ENCODE measurements around the gene FBXL16. TPM values are rescaled to one million over a fixed set of nuclear protein-coding genes. Genes with fewer than 3 reads are reported as not detected.
A peak's percentile ranks its signal among the peaks of the same experiment; 100 is the strongest.

The FBXL16 gene
- polyA plus RNA-seq, 1 of the 3 experiments (the other 2 are of a cell fraction): 19.8 TPM

DNA sequence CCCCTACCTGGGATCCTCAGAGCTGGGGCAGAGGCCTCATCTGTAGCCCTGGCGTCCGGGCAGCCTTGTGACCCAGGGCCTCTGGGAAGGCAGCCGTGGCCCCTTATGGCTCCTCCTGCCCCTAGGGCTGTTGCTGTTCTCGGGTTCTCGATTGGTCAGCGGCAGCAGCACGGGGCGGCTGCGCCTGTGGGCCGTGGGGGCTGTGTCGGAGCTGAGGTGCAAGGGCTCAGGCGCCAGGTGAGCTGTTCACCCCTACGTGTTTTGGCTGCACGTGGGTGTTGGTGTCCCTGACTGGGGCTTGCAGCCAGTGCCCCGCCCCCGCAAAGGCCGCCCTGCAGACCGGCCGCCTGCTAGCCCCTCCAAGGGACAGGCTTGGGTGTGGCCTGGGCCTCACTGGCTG lies 43.5 kb downstream of the FBXL16 start:
- H3K4me1 ChIP-seq (ENCODE audit: control insufficient read depth in 1 of 2, insufficient read depth in 2 of 2, low read depth in 1 of 2, low read length in 1 of 2): peaks cover 3 to 35% of the 10 kb centered on the region in 2 experiments; a peak in 3 of 4 replicates
- no peak for DNase-seq
- WGBS (ENCODE audit: low lambda C conversion rate): no CpG with 5 or more reads among the region's 19 CpGs
- no peaks in the 10 kb centered on the region for H3K27me3 ChIP-seq (ENCODE audit: insufficient read depth)
- no peaks in the 10 kb centered on the region for H3F3A ChIP-seq (replicated peaks; ENCODE audit: insufficient read depth)
- no peak overlapping the region for H3K4me3 ChIP-seq (ENCODE audit: low read depth in 2 of 2, low read length in 1 of 2)
- no peaks in the 10 kb centered on the region for H3K79me2 ChIP-seq (ENCODE audit: insufficient read depth)
- ChIA-PET POLR2A (interaction anchor here (1.3 kb wide), 2 partner anchors 14 to 17 kb away, joined by 5 read pairs; no protein-coding TSS in a partner anchor), CTCF (interaction anchor here (0.6 to 6.7 kb wide), 7 partner anchors 12 to 80 kb away, joined by 3 to 92 read pairs (median 11); partner anchors contain the start of genes RHBDL1, STUB1 and WDR90)
- no peaks in the 10 kb centered on the region for H3K9me2 ChIP-seq
- H3K9me3 ChIP-seq: no peaks in the 10 kb centered on the region
- peaks cover 0 to 39% of the 10 kb centered on the region in 2 experiments for H3K36me3 ChIP-seq (replicated peaks in 1 of 2; ENCODE audit: control insufficient read depth in 1 of 2, insufficient read depth in 2 of 2, low read length in 1 of 2)
- TF ChIP-seq ZBTB33 (IDR thresholded peaks at IDR 0.05; ENCODE audit: borderline replicate concordance, low read depth) (no peak), RFX5 (IDR thresholded peaks at IDR 0.05; ENCODE audit: low read length) (no peak), CTCF (IDR thresholded peaks at IDR 0.05) (no peak), SIN3A (IDR thresholded peaks at IDR 0.05; ENCODE audit: borderline replicate concordance, low read depth, low read length) (no peak), FOXJ3 (CRISPR knock-in tag; IDR thresholded peaks at IDR 0.05) (no peak), NFIC (IDR thresholded peaks at IDR 0.05; ENCODE audit: borderline replicate concordance) (no peak), CHD2 (IDR thresholded peaks at IDR 0.05; ENCODE audit: low read length, partially characterized antibody) (no peak), PBX3 (IDR thresholded peaks at IDR 0.05) (no peak), TAF1 (IDR thresholded peaks at IDR 0.05; ENCODE audit: borderline replicate concordance, low read depth, low read length) (no peak), GABPA (IDR thresholded peaks at IDR 0.05; ENCODE audit: low read depth) (no peak)
- TF ChIP-seq, protein P1, sequence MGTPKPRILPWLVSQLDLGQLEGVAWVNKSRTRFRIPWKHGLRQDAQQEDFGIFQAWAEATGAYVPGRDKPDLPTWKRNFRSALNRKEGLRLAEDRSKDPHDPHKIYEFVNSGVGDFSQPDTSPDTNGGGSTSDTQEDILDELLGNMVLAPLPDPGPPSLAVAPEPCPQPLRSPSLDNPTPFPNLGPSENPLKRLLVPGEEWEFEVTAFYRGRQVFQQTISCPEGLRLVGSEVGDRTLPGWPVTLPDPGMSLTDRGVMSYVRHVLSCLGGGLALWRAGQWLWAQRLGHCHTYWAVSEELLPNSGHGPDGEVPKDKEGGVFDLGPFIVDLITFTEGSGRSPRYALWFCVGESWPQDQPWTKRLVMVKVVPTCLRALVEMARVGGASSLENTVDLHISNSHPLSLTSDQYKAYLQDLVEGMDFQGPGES (IDR thresholded peaks at IDR 0.05; ENCODE audit: low read depth, low read length): no peak
- TF ChIP-seq, protein P2, sequence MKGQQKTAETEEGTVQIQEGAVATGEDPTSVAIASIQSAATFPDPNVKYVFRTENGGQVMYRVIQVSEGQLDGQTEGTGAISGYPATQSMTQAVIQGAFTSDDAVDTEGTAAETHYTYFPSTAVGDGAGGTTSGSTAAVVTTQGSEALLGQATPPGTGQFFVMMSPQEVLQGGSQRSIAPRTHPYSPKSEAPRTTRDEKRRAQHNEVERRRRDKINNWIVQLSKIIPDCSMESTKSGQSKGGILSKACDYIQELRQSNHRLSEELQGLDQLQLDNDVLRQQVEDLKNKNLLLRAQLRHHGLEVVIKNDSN (IDR thresholded peaks at IDR 0.05; ENCODE audit: borderline replicate concordance, low read depth): no peak
- no peak overlapping the region for H2AFZ ChIP-seq (ENCODE audit: low read depth)
- no peaks in the 10 kb centered on the region for H4K20me1 ChIP-seq (ENCODE audit: insufficient read depth)
- peak overlapping the region in 1 of 2 experiments; percentile 79; a peak in 1 of 4 replicates for H3K27ac ChIP-seq (ENCODE audit: low read depth in 2 of 2, low read length in 1 of 2)
- H3K9ac ChIP-seq: no peak overlapping the region
- H3K4me2 ChIP-seq: no peak overlapping the region
